Calu3 (cell line): ENCODE measurements around the gene POU6F1. TPM values are rescaled to one million over a fixed set of nuclear protein-coding genes. Genes with fewer than 3 reads are reported as not detected.

Experiments
- BruUV-seq: library from RNA; stranded (reverse); fragments of 400-500 nt; replicated peaks from 2 replicates; lab custom pipeline; 2021; lab: Mats Ljungman, UMichigan
- CTCF ChIA-PET: fragments of 300-600 bp; sonication (Branson Sonifier 250); formaldehyde crosslinking; loops from one replicate; lab custom pipeline; 2022; ENCODE audit warnings: antibody characterized with exemption; lab: Charles Lee
- DNase-seq: peaks from one replicate; pipeline ENCODE4 v3.0.0; 2022
- H3K27ac Mint-ChIP-seq: one replicate; pipeline ENCODE4 v1.8.0; 2022; ENCODE audit warnings: mixed read lengths; ENCODE audit not compliant: unreplicated experiment
- H3K27me3 Mint-ChIP-seq: one replicate; pipeline ENCODE4 v1.8.0; 2022; ENCODE audit warnings: mixed read lengths; ENCODE audit not compliant: unreplicated experiment
- H3K36me3 Mint-ChIP-seq: one replicate; pipeline ENCODE4 v1.8.0; 2022; ENCODE audit warnings: mild to moderate bottlenecking, moderate library complexity, mixed read lengths; ENCODE audit not compliant: insufficient read depth, unreplicated experiment
- H3K4me1 Mint-ChIP-seq: one replicate; pipeline ENCODE4 v1.8.0; 2022; ENCODE audit warnings: mild to moderate bottlenecking, low read depth, mixed read lengths; ENCODE audit not compliant: unreplicated experiment
- H3K4me3 Mint-ChIP-seq: one replicate; pipeline ENCODE4 v1.8.0; 2022; ENCODE audit warnings: mild to moderate bottlenecking, low read depth, moderate library complexity, mixed read lengths; ENCODE audit not compliant: unreplicated experiment
- H3K9me3 Mint-ChIP-seq: one replicate; pipeline ENCODE4 v1.8.0; 2022; ENCODE audit warnings: low read depth, mixed read lengths; ENCODE audit not compliant: unreplicated experiment
- intact Hi-C: fragments of 100-400 bp; cut with micrococcal nuclease; formaldehyde crosslinking; loops from one replicate; pipeline ENCODE4 v1.10.0; 2022; ENCODE audit not compliant: unreplicated experiment
- total RNA-seq: library from RNA; stranded (reverse); gene quantifications from 2 replicates; pipeline ENCODE4 v1.2.3, GENCODE V29; 2022
- TF ChIP-seq, protein P1 (sequence below): fragments of 200-600 bp; IDR thresholded peaks from one replicate; pipeline ENCODE4 v1.8.0; 2022; ENCODE audit warnings: antibody characterized with exemption; ENCODE audit not compliant: unreplicated experiment

The POU6F1 gene
- total RNA-seq, 1 experiment from 2014 or later, result 2.5 TPM

DNA sequence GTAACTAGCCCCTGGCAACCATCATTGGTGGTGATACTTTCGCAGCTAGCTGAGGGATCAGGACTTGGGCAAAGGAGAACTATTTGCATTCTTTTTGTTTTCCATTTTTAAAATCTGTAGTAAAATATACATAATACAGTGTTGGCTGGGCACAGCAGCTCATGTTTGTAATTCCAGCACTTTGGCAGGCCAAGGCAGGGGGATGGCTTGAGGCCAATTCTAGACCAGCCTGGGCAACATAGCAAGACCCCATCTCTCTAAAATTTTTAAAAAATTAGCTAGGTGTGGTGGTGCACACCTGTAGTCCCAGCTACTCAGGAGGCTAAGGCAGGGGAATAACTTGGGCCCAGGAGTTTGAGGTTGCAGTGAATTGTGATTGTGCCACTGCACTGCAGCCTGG lies 64.9 kb downstream of the POU6F1 start:
- intact Hi-C loops, result no loop called here
- H3K4me3 Mint-ChIP-seq, result no peak overlapping the region
- TF ChIP-seq, protein P1, sequence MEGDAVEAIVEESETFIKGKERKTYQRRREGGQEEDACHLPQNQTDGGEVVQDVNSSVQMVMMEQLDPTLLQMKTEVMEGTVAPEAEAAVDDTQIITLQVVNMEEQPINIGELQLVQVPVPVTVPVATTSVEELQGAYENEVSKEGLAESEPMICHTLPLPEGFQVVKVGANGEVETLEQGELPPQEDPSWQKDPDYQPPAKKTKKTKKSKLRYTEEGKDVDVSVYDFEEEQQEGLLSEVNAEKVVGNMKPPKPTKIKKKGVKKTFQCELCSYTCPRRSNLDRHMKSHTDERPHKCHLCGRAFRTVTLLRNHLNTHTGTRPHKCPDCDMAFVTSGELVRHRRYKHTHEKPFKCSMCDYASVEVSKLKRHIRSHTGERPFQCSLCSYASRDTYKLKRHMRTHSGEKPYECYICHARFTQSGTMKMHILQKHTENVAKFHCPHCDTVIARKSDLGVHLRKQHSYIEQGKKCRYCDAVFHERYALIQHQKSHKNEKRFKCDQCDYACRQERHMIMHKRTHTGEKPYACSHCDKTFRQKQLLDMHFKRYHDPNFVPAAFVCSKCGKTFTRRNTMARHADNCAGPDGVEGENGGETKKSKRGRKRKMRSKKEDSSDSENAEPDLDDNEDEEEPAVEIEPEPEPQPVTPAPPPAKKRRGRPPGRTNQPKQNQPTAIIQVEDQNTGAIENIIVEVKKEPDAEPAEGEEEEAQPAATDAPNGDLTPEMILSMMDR, result no peak
- CTCF ChIA-PET, result no interaction called here
- H3K9me3 Mint-ChIP-seq, result no peaks in the 10 kb centered on the region
- DNase-seq, result no peak
- H3K27ac Mint-ChIP-seq, result no peak overlapping the region
- BruUV-seq, result no TSS peak
- no peaks in the 10 kb centered on the region for H3K4me1 Mint-ChIP-seq
- H3K27me3 Mint-ChIP-seq, result no peaks in the 10 kb centered on the region
- no peaks in the 10 kb centered on the region for H3K36me3 Mint-ChIP-seq

DNA sequence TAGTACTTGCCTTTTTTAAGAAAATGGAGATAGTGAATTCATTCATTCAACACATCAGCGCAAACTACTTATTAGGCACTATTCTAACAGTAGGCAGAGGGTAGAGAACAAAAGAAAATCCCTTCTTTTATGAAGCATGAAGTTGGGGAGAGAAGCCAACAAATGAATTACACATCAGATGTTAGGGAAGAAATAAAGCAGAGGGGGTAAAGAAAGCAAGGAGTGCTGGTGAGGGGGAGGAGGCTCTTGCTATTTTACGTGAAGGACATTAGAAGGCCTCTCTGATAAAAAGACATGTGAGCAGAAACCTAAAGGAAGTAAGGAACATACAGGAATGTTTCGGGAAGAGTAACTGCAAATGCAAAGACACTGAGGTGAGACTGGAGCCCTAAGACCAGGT lies 67.1 kb downstream of the POU6F1 start:
- Mint-ChIP-seq H3K27me3 (no peaks in the 10 kb centered on the region), H3K36me3 (no peaks in the 10 kb centered on the region), H3K27ac (no peak overlapping the region), H3K4me3 (no peak overlapping the region), H3K4me1 (no peaks in the 10 kb centered on the region), H3K9me3 (no peaks in the 10 kb centered on the region)
- TF ChIP-seq, protein P1, result no peak
- intact Hi-C loops, result no loop called here
- CTCF ChIA-PET, result no interaction called here
- no TSS peak for BruUV-seq
- DNase-seq, result no peak

DNA sequence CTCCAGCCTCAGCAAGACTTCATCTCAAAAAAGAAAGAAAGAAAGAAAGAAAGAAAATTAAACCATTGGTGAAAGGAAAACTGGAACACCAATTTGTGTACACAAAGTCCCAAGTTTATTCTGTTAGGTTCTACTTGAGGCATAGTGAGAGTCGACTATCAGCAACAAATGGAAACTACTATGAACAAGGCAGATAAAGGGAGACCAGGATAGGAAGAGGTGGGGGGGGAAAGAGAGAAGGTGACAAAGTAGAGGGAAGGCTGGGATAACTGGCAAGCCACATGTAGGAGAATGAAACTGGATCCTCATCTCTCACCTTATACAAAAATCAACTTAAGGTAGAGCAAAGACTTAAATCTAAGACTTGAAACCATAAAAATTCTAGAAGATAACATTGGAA lies 70.6 kb downstream of the POU6F1 start:
- no peak for DNase-seq
- Mint-ChIP-seq H3K36me3 (no peaks in the 10 kb centered on the region), H3K27me3 (no peaks in the 10 kb centered on the region), H3K4me1 (no peaks in the 10 kb centered on the region), H3K9me3 (no peaks in the 10 kb centered on the region), H3K4me3 (no peak overlapping the region), H3K27ac (no peak overlapping the region)
- TF ChIP-seq, protein P1, result no peak
- BruUV-seq, result no TSS peak
- CTCF ChIA-PET, result no interaction called here
- intact Hi-C loops, result no loop called here

DNA sequence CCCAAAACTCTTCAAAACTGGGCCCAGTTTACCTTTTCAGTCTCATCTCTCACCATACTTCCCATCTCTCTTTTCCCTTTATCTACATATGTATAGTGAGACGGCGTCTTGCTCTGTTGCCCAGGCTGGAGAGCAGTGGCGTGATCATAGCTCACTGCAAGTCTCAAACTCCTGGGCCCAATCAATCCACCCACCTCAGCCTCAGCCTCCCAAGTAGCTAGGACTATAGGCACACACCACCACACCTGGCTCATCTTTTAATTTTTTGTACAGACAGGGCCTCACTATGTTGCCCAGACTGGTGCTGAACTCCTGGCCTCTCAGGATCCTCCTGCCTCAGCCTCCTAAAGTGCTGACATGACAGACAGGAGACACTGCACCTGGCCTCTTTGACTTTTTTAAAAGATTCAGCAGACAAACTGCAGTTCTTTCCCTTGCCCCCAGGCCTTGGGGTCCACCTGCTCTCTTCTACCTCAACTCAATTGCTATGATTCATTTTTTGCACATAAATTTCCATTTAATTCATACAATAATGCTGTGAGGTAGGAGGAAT lies 78.5 kb downstream of the POU6F1 start:
- CTCF ChIA-PET, result interaction anchor here (0.6 kb wide), 1 partner anchor 19 kb away, joined by 5 read pairs; no protein-coding TSS in a partner anchor
- H3K36me3 Mint-ChIP-seq, result no peaks in the 10 kb centered on the region
- TF ChIP-seq, protein P1, result no peak
- no peaks in the 10 kb centered on the region for H3K27me3 Mint-ChIP-seq
- intact Hi-C loops, result no loop called here
- H3K9me3 Mint-ChIP-seq, result no peaks in the 10 kb centered on the region
- DNase-seq, result no peak
- no peak overlapping the region for H3K27ac Mint-ChIP-seq
- no peaks in the 10 kb centered on the region for H3K4me1 Mint-ChIP-seq
- BruUV-seq, result no TSS peak
- H3K4me3 Mint-ChIP-seq, result no peak overlapping the region

Other genes starting within 250 kb of the POU6F1 start
- 49.5 and 51.3 TPM in 2 replicates for gene SLC11A2, start 191.7 kb downstream of the POU6F1 start, total RNA-seq
- gene LETMD1, start 169.7 kb downstream of the POU6F1 start, total RNA-seq, result 41.6 and 47.1 TPM in 2 replicates
- gene CSRNP2, start 134.5 kb downstream of the POU6F1 start, total RNA-seq, result 18.1 and 19.5 TPM in 2 replicates
- gene TFCP2, start 44.9 kb downstream of the POU6F1 start, total RNA-seq, result 19.3 and 19.6 TPM in 2 replicates
- 96.3 and 103 TPM in 2 replicates for gene DAZAP2, start 20.8 kb upstream of the POU6F1 start, total RNA-seq
- 60.9 and 64.1 TPM in 2 replicates for gene SMAGP, start 52.4 kb upstream of the POU6F1 start, total RNA-seq
- not detected in 2 replicates for gene BIN2, start 106.1 kb upstream of the POU6F1 start, total RNA-seq
- not detected in 2 replicates for gene CELA1, start 128.6 kb upstream of the POU6F1 start, total RNA-seq
- gene GALNT6, start 173.3 kb upstream of the POU6F1 start, total RNA-seq, result 34.0 and 45.3 TPM in 2 replicates
- 0.76 and 1.1 TPM in 2 replicates for gene SLC4A8, start 206.8 kb upstream of the POU6F1 start, total RNA-seq